CD4-positive, alpha-beta T cell treated with Interleukin-10 for 1 hour (primary cell): ENCODE data around the gene RPP38.
A peak's percentile ranks its signal among the peaks of the same experiment; 100 is the strongest.

ENCODE experiments used
- DNase-seq: peaks from one replicate; pipeline ENCODE4 v3.0.0-alpha.2; 2020

The RPP38 gene, protein sequence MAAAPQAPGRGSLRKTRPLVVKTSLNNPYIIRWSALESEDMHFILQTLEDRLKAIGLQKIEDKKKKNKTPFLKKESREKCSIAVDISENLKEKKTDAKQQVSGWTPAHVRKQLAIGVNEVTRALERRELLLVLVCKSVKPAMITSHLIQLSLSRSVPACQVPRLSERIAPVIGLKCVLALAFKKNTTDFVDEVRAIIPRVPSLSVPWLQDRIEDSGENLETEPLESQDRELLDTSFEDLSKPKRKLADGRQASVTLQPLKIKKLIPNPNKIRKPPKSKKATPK

DNA sequence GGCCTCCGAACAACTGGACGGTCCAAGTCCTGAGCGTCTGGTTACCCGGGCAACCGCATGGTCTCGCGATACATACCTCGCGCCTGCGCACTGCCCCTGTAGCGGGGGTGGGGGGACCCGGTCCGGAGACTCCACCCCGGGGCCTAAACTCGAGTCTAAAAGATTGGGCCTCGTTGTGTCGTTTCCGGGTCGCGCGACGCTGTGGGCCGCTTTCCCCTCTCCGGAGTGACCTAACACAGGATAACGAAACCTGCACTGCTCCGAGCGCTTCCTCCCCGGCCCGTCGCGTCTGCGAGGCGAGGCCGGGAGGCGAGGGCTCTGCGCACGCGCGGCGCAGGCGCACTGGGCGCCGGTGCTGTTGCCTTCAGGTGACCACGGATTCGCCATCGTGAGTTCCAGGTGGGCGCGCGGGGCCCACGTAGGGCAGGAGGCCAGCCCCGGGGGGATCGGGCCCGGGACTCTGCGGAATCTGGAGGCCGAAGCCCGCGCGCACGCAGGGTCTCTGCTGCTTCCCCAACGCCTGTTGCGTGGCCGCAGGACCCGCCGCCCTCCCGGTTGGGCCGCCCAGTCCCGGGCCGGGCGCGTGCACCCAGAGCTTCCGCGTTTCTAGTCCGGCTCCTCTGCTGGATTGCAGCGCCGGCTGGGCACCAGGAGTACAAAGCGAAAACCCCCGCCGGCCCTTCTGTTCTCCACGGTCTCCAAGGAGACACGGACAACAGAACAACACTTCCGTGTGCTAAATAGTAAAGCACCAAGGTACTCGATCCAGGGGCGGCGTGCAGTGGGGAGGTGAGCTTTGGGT lies at the start of gene RPP38:
Gene RPP38 (plus strand): TSS at position 345 of the 802 bp plus-strand sequence. CDS start 5,960 bp downstream, outside the sequence.
- DNase-seq = peak; percentile 93

DNA sequence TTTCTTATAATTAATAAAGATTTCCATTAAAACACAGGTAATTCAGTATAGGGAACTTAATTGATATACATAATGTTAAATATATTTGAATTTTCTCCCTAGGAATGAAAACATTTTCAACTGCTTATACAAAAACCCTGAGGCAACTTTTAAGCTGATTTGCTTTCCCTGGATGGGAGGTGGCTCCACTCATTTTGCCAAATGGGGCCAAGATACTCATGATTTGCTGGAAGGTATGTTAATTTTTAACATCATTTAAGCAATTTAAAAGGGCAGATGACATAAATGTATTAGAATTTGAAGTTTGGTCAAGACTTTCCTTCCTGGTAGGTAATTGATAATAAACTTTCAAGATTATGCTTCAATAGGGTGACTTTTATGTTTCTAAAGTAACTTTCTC lies 47.6 kb upstream of the RPP38 start:
- no peak for DNase-seq

DNA sequence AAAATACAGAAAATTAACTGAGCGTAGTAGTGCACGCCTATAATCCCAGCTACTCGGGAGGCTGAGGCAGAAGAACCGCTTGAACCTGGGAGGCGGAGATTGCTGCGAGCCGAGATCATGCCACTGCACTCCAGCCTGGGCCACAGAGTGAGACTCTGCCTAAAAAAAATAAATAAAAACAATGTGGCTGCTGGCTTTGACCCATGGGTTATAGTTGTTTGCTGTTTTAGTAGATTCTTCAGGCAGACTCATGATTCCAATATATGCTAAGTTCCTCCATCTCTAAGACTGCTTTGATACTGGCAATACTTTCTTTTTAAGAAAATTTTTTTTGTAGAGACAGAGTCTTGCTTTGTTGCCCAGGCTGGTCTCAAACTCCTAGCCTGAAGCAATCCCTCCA lies 45.0 kb upstream of the RPP38 start:
- no peak for DNase-seq

DNA sequence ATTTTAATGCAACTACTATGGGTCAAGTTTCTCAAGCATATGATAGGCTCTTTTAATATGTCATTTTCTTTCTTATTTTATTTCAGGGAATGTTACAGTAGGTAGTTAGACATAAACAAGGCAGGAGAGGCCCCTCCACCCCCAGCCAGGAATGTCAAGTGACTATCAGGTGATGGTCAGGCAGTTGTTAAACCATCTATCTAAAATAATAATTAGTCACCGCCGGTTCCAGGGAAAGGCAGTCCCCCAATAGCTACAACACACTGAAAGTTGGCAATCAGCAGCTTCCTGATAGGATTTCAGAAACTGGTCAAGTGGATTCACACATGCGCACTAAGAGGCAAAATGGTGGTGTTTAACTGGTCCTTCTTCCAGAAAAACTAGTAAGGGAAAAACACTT lies 44.1 kb upstream of the RPP38 start:
- DNase-seq = no peak

DNA sequence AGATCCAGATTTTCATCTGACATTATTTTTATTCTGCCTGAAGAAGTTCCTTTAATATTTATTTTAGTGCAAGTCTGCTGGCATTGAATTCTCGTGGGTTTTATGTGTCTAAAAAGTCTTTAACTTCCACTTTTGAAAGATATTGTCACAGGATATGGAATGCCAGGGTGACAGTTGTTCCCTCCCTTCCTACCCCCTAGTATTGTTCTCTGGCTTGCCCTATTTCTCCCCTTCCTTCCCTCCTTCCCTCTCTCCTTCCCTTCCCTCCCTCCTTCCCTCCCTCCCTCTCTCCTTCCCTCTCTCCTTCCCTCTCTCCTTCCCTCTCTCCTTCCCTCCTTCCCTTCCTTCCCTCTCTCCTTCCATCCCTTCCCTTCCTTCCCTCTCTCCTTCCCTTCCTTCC lies 38.5 kb upstream of the RPP38 start:
- DNase-seq = no peak

DNA sequence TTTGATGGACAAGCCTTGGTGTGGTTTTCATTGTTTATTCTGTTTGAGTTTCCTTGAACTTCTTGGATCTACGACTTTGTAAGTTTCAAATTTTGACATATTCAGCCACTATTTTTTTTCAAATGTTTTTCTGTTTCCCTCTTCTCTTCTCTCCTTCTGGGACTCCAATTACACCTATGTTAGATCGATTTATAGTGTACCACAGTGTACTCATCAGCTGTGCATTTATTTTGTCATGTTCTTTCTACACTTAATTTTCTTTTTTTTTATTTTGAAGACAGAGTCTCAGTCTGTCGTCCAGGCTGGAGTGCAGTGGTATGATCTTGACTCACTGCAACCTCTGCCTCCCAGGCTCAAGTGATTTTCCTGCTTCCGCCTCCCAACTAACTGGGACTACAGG lies 37.2 kb upstream of the RPP38 start:
- no peak for DNase-seq

DNA sequence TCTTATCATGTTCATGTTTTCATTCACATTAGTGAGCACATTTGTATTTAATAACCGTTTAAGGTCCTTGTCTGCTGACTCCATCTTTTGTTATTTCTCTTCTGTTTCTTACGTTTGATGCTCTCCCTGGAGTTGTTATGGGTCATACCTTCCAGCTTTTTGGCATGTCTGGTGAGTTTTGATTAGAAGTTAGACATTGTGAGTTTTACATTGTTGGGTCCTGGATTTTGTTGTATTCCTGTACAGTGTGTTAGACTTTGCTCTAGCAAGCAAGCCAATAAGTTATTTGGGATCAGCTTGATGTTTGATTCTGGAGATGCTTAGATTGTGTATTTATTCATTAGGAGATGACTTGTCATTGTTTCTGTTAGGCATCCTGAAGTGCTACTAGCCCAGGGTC lies 36.5 kb upstream of the RPP38 start:
- no peak for DNase-seq

DNA sequence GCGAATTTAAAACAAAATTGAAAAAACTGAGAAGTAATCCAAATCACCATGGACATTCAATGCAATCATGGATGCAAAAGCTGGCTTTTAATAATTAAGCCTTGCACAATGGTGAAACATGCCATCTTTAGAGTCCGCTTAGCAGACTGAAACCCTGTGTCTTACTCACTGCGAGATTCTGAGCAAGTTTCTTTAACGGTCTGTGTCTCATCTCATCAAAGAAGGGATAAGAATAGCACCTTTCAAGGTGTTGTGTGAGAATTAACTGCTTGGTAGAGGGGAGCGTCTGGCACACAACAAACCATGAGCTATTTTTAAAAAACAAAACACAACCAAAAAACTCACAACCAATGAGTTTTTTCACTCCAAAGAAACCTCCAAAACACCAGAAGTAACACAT lies 30.0 kb upstream of the RPP38 start:
- no peak for DNase-seq

DNA sequence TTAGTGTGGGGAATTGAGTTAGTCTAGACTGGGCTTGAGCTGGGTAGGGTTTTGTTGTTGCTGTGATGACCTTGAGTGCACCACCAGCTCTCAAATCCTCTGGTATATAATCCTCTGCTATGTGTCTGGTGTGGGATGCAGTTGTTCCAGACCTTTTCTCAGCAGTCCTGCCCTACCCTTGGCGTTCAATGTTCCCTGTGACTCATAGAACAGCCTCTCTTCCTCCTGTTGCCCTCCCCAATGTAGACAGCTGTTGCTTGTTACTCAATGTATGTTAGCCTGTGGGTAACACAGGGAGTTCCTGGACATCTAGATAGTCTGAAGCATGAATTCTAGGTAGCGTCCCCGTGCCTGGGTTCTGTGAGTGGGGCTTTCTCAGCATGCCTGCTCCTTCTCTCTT lies 28.4 kb upstream of the RPP38 start:
- DNase-seq = no peak

DNA sequence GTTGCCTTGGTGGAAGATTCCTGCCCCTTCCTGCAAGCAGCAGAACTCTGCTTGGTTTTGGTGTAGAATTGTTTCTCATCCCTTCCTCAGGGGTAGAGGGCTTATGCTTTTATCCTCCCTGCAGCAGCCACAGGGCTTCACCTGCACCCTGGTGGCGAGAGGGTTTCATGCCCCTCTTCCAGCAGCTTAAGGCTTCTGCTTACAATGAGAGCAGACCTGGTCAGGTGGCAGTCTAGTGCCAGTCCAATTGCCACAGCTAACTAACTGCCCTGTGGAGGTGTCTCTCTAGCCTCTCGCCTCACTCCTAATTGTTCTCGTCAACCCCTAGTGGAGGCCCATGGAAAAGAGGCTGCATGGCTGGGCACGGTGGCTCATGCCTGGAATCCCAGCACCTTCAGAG lies 27.9 kb upstream of the RPP38 start:
- no peak for DNase-seq

DNA sequence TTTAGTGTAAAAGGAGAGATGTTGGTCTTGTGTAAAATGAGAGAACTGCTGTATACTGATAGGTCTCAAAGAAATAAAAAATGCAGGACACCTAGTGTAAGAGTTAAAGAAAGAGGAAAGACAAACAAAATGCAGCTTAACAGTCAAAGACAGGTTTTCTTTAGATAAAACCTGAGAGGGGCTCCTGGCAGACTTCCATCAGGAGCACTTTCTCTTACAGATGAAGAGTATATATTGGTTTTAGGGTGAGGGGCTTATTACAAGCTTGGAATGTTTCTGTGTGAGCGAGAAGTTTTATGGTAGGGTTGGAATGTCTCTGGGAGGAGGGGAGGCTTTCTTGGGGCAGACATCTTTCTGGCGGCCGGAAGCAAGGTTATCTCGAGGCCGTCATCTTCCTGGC lies 24.8 kb upstream of the RPP38 start:
- DNase-seq = no peak

DNA sequence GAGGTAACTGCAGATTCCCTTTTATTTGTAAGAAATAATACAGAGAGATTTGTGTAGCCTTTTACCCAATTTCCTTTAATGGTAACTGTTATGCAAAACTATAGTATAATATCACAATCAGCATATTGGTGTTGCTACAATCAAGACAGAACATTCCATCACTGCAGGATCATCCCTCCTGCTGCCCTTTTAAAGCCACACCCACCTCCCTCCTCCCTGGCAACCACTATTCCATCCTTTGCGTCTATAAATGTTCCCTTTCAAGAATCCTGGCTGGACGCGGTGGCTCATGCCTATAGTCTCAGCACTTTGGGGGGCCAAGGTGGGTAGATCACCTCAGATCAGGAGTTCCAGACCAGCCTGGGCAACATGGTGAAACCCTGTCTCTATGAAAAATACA lies 21.7 kb upstream of the RPP38 start:
- DNase-seq = no peak

DNA sequence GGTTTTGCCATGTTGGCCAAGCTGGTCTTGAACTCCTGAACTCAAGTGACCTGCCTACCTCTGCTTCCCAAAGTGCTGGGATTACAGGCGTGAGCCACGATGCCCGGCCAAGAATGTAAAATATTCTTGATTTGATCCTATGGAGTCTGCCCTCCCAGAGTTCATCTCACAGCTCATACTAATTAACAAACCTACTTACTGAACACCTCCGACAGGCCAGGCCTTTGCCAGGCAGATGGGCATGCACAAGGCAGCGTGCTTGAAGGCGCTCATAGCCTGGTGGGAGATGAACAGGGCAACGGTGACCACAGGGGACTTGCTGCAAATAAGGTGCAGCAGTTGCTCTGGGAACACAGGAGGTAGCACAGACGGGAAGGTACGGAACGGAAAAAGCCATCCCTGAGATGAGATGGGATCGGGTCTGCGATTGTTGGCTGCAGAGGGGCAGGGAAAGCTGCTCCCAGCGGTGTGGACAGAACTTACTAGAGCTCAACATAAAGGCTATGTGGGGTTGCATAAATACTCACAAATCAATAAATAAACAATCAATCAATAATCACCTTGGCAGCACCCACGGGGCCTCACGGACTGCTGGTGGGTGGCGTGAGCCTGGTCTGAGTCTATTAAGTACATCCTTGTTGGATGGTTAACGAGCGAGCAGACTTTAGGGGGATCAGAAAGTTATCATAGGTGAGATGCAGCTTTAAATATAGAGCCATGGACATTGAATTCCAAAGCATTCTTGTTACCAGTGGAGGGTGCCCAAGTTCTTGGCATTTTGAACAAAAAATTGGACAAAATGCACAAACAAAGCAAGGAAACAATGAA lies 13.3 kb upstream of the RPP38 start:
- DNase-seq = no peak

DNA sequence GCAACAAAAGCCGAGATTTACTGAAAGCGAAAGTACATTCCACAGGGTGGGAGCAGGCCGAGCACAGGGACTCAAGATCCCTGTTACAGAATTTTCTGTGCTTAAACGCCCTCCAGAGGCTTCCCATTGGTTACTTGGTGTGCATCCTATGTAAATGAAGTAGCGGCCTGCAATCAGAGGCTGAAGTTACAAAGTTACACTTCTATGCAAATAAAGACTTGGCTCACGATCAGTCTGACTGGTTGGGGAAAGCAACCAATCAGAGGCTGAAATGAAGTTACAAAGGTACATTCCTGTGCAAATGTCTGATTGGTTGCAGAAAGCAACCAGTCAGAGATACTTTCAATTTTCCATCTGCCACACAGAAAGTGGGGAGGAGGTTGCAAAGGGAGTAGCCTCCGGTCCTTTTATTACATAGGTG lies 12.6 kb upstream of the RPP38 start:
- peak; percentile 70 for DNase-seq

DNA sequence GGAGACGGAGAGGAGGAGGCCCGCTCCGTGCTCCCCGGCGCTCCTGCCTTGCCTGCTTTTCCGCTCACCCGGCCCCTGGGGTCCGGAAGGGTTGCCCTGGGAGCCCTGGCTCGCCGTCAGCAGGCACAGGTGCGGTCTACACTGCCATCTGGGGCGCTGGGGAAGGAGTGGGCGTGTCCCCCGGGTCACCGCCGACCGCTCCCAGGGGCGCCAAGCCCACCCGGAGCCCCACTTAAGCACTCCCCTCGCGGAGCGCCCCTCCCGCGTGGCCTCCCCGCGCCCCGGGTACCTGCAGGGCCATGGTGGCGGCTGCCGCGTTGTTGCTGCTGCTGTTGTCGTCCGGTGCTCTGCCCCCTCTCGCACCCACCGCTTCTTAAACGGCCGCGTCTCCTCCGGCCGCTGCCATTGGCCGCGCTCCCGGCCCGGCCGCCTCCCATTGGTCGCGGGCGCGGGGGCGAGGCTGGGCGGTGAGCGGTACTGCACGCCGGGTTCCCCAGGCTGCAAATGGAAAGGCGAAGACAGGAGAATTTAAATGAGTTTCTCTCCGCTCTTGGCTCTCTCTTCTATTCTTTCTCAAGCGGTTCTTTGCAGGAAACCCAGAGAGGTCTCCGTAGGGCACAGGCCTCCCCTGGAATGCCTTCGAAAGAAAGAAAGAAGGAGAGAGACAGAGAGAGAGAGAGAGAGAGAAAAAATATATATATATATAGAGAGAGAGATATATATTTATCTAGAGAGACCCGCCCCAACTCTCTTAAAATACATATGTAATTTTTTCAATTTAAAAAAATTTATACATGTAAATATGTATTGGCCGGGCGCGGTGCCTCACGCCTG lies 8.5 kb upstream of the RPP38 start, which contains the start of gene ACBD7:
Gene ACBD7 (minus strand): TSS at position 349 of the 834 bp plus-strand sequence. CDS start 48 bp downstream, at position 301.
- peak; percentile 81 for DNase-seq

DNA sequence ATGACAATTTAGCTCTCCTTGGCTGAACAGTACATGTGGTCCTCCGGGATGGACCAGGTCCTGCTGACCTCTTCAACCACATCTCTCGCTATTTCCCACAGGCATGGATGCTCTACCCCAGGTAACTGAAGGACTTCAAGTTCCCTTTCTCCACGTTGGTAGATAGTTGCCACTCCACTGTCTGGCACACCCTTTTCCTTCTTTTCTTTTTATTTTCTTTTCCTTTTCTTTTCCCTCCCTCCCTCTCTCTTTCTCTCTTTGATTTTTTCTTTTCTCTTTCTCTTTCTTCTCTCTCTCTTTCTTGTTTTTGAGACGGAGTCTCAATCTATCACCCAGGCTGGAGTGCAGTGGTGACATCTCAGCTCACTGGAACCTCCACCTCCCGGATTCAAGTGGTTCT lies 5.7 kb upstream of the RPP38 start:
- no peak for DNase-seq

DNA sequence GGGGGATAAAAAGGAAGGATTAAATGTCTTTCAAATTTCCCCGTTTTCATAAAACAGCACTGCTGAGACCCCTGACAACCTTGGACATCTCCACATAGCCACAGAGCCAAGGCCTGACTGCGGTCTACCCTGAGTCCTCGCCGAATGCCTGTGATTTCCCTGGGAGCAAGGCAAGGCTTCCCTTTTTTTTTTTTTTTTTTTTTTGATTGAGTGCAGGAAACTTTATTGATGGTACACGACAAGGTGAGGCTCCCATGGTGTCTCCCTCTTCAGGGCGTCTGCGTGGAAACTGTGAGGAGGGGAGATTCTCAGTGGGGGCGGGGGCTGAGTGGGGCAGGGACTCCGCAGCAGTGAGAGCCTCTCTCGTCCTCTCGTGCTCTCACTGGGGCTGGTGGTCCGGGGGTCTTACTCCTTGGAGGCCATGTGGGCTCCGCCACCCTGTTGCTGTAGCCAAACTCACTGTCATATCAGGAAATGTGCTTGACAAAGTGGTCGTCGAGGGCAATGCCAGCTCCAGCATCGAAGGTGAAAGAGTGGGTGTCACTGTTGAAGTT lies 4.2 kb upstream of the RPP38 start:
- no peak for DNase-seq

DNA sequence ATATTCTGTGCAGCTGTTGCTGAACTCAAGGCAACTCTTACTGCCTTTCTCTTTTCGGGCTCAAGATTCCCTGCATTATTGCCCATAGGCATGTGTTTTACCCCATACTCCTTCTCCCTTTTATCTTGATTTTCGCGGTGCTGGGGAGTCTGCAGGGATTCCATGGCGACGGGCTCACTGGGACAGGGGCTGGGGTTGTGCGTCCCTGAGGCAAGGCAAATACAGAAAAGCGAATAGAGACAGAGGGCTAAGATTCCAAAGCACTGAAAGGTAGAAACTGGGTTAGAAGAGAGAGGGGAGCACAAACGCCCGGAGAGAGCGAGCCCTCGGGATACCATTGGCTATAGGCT lies 519 bp upstream of the RPP38 start:
- DNase-seq = no peak

DNA sequence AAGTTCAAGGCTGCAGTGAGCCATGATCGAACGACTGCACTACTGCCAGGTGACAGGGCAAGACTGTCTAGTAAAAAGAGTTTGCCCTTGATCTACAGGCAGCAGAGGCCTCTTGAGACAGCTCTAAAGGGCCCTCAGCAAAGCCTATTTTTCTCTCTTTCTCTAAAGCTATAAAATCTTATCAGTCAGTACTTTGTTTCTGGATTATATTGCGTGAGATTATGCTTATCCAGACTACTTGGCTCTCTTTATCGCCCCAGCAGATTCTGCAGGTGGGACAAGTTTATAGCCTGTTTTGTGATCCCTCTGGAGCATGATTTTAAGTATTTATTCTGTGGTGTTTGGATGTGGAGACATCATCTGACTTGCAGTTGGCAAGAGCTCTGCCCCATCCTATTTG lies 2.7 kb downstream of the RPP38 start:
- DNase-seq = no peak

DNA sequence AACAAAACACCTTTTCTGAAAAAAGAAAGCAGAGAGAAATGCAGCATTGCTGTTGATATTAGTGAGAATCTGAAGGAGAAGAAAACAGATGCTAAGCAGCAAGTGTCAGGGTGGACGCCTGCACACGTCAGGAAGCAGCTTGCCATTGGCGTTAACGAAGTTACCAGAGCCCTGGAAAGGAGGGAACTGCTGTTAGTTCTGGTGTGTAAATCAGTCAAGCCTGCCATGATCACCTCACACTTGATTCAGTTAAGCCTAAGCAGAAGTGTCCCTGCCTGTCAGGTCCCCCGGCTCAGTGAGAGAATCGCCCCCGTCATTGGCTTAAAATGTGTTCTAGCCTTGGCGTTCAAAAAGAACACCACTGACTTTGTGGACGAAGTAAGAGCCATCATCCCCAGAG lies 6.4 kb downstream of the RPP38 start:
- DNase-seq = no peak

DNA sequence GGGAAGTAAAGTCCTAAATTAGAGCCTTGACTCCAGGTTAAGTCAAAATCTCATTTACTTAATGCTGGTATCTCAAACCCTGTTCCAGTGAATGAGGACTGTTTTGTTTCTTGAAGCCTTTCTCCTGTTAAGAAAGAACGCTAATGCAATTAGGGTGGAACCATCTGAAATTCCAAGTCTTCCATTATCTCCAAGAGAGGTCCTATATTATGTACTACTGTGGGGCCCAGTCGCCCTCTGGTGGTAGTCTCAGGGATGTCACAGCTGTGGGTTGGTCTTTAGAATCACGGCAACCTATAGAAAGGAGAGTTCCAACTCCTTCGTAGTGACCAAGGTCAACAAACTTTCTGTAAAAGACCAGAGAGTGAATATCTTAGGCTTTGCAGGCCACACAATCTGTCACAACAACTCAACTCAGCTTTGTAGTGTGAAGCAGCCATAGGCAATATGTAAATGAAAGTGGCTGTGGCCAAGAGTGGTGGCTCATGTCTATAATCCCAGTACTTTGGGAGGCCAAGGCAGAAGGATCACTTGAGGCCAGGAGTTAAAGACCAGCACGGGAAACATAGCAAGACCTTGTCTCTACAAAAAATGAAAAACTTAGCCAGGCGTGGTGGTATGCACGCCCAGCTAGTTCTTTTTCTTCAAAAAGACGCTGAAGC lies 9.3 kb downstream of the RPP38 start:
- DNase-seq = peak; percentile 77

DNA sequence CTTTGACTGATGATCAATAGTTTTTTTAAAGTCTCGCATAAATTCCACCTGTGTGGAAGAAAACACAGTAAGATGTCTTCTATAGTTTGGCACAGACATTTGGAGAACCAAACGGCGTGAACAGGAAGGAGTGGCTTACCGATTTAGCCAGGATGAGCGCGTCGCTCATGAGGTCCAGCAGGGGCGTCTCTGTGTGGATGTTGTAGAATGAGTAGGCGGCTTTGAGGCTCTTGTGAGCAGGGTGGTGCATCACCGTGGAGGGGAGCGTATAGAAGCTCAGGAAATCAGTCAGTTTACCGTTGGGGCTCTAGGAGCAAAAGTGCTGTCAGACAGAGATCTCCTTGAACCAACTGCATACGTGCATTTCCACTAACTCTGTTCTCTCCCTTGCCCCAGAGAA lies 15.5 kb downstream of the RPP38 start:
- DNase-seq = no peak
